ENCODE measurements around the gene CTCF. TPM values are rescaled to one million over a fixed set of nuclear protein-coding genes. Genes with fewer than 3 reads are reported as not detected.

Gene CTCF
- total RNA-seq, 4 donors from 2014 or later, result 24.2 to 42.9 (median 28.2) TPM

DNA sequence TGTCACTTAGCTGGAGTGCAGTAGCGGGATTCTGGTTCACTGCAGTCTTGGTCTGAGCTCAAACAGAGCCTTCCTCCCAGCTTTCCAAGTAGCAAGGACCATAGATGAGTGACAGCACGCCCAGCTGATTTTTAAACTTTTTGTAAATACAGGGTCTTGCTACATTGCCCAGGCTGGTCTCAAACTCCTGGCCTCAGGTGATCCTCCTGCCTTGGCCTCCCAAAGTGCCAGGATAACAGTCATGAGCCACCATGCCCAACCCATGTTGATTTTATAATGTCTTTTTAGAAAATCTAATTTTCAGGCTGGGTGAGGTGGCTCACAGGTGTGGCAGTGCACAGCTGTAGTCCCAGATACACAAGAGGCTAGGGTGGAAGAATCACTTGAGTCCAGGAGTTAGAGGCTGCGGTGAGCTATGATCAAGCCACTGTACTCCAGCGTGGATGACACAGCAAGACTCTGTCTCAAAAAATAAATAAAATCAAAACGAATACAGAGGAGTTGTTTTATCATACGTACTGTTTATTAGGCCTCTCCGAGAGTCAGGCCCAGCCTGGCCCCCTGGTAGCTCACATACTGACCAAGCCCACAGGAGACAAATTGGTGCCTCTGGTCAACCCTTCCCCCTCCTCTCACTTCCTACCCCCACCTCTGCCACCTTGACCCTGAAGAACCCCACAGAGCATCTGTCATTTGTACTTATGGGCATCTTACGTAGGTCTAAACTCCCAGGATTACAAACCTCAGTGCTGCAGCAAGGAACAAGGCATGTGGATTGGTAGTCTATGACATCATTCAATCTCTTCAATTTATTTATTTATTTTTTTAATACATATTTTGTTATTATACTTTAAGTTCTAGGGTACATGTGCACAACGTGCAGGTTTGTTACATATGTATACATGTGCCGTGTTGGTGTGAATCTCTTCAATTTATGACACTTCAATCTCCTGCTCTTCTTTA, 117.9 kb downstream of the CTCF start:
- DNase-seq (ENCODE audit: low spot score) (no peak), ATAC-seq (ENCODE audit: low FRiP score) (no peak)
- TF ChIP-seq, protein P1, sequence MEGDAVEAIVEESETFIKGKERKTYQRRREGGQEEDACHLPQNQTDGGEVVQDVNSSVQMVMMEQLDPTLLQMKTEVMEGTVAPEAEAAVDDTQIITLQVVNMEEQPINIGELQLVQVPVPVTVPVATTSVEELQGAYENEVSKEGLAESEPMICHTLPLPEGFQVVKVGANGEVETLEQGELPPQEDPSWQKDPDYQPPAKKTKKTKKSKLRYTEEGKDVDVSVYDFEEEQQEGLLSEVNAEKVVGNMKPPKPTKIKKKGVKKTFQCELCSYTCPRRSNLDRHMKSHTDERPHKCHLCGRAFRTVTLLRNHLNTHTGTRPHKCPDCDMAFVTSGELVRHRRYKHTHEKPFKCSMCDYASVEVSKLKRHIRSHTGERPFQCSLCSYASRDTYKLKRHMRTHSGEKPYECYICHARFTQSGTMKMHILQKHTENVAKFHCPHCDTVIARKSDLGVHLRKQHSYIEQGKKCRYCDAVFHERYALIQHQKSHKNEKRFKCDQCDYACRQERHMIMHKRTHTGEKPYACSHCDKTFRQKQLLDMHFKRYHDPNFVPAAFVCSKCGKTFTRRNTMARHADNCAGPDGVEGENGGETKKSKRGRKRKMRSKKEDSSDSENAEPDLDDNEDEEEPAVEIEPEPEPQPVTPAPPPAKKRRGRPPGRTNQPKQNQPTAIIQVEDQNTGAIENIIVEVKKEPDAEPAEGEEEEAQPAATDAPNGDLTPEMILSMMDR (IDR thresholded peaks at IDR 0.05), result no peak

DNA sequence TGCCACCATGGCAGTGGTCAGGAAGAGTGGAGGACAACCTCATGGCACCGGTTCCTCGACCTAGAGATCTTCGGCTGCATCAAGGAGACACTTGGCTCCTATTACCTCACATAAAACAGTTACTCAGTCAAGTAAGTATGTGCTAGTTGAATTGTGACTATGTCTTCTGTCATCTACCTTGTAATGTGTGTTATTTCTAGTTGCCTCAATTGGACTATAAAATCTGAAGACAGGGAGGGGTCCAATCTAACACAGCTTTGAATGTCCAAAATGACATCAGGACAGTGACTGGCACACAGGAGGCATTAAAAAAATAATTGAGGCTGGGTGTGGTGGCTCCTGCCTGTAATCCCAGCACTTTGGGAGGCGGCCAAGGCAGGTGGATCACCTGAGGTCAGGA, 121.4 kb downstream of the CTCF start:
- DNase-seq (ENCODE audit: low spot score) (no peak), ATAC-seq (ENCODE audit: low FRiP score) (no peak)
- TF ChIP-seq, protein P1 (IDR thresholded peaks at IDR 0.05), result no peak

DNA sequence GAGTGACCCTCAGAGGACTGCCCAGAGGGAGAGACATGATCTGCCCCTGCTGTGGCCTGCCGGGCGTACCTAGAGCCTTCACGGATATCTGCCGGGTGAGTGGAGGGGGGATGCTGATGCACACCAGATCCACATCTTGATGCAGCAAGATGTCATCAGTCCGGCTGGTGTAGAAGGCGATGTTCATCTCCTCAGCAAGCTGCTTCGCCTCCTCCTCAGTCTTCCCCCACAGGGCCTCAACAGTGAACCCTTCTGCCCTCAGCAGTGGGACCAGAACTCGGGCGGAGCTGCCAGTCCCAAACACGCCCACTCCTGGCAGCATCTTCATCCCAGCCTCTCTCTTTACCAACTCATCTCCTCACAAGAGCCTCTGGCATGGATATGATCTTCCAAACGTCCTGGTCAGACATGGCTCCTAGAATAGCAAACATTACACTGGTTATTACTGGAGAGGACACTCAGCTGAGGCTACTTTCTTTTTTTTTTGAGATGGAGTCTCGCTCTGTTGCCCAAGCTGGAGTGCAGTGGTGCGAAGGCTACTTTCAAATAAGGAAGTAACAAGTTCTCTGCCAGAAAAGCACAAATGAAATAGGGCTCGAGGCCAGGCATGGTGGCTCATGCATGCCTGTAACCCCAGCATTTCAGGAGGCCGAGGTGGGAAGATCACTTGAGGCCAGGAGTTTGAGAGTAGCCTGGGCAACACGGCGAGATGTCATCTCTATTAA, 123.2 kb downstream of the CTCF start:
- TF ChIP-seq, protein P1 (IDR thresholded peaks at IDR 0.05), result no peak
- DNase-seq (ENCODE audit: low spot score) (no peak), ATAC-seq (ENCODE audit: low FRiP score) (no peak)

Small RNAs within 50 kb of the gene (small RNA-seq; reads per million reads assigned to genes)
- gene AC027682.3, result not detected

Other genes with a start within 250 kb of the CTCF start
- gene KCTD19, start 235.8 kb upstream of the CTCF start, total RNA-seq, result under 1 TPM in 2 of 4 donors, not detected in 2; 0.24 to 0.93 TPM
- 1 to 10 TPM in 2 of 4 donors, under 1 TPM in 1, not detected in 1; 0.84 to 2.8 (median 1.0) TPM for gene LRRC36, start 235.7 kb upstream of the CTCF start, total RNA-seq
- gene TPPP3, start 169.0 kb upstream of the CTCF start, total RNA-seq, result 10 to 100 TPM in 2 of 4 donors, 1 to 10 TPM in 2; 1.0 to 24.9 (median 8.9) TPM
- gene ZDHHC1, start 146.0 kb upstream of the CTCF start, total RNA-seq, result 10 to 100 TPM in 2 of 4 donors, 1 to 10 TPM in 2; 8.0 to 14.2 (median 11.4) TPM
- 1 to 10 TPM in 3 of 4 donors, not detected in 1; 1.7 to 2.7 (median 2.0) TPM for gene HSD11B2, start 131.4 kb upstream of the CTCF start, total RNA-seq
- 100 to 1,000 TPM in 3 of 4 donors, 10 to 100 TPM in 1; 67.8 to 154 (median 124) TPM for gene ATP6V0D1, start 81.4 kb upstream of the CTCF start, total RNA-seq
- not detected for gene AGRP, start 79.0 kb upstream of the CTCF start, total RNA-seq
- 10 to 100 TPM; 27.4 to 91.1 (median 64.8) TPM for gene RIPOR1, start 33.7 kb upstream of the CTCF start, total RNA-seq
- 1 to 10 TPM in 3 of 4 donors, under 1 TPM in 1; 0.93 to 7.6 (median 2.4) TPM for gene CARMIL2, start 82.6 kb downstream of the CTCF start, total RNA-seq
- gene ACD, start 97.7 kb downstream of the CTCF start, total RNA-seq, result 10 to 100 TPM in 3 of 4 donors, 1 to 10 TPM in 1; 9.5 to 21.3 (median 18.4) TPM
- 10 to 100 TPM in 1 of 4 donors, 1 to 10 TPM in 3; 3.2 to 12.5 (median 4.6) TPM for gene PARD6A, start 98.4 kb downstream of the CTCF start, total RNA-seq
- 10 to 100 TPM in 3 of 4 donors, 1 to 10 TPM in 1; 7.7 to 17.8 (median 13.7) TPM for gene ENKD1, start 104.2 kb downstream of the CTCF start, total RNA-seq
- 1 to 10 TPM; 5.0 to 8.3 (median 7.6) TPM for gene C16orf86, start 104.3 kb downstream of the CTCF start, total RNA-seq
- gene GFOD2, start 156.8 kb downstream of the CTCF start, total RNA-seq, result 10 to 100 TPM; 10.9 to 25.2 (median 20.1) TPM
- 1 to 10 TPM; 6.0 to 9.8 (median 8.3) TPM for gene RANBP10, start 244.0 kb downstream of the CTCF start, total RNA-seq
- gene TSNAXIP1, start 244.4 kb downstream of the CTCF start, total RNA-seq, result 1 to 10 TPM in 2 of 4 donors, under 1 TPM in 2; 0.60 to 1.9 (median 1.1) TPM